ENCODE measurements around the gene FBXO30. TPM values are rescaled to one million over a fixed set of nuclear protein-coding genes. Genes with fewer than 3 reads are reported as not detected.

The FBXO30 gene
- total RNA-seq, 3 donors from 2014 or later = 6.3 to 34.7 (median 7.1) TPM

GRCh38 chr6:145763742-145764141, 50.9 kb downstream of the FBXO30 start:
- intact Hi-C loops (cut with DNase I, micrococcal nuclease) = no loop called here
- no peak for TF ChIP-seq CTCF (IDR thresholded peaks at IDR 0.05)
- no peak overlapping the region for H3K4me3 ChIP-seq

GRCh38 chr6:145761584-145761983, 53.0 kb downstream of the FBXO30 start:
- H3K9me3 ChIP-seq = no peaks in the 10 kb centered on the region
- H3K4me3 ChIP-seq = no peak overlapping the region
- no peaks in the 10 kb centered on the region for H3K4me1 ChIP-seq (ENCODE audit: low read depth)
- H3K36me3 ChIP-seq (ENCODE audit: low read depth) = no peaks in the 10 kb centered on the region
- no peak for ATAC-seq
- TF ChIP-seq CTCF (IDR thresholded peaks at IDR 0.05) = no peak
- DNase-seq = no peak
- intact Hi-C loops (cut with DNase I, micrococcal nuclease) = no loop called here

More at GRCh38 chr6:145763742-145764141, 50.9 kb downstream of the FBXO30 start:
- no peaks in the 10 kb centered on the region for H3K36me3 ChIP-seq (ENCODE audit: low read depth)
- no peaks in the 10 kb centered on the region for H3K4me1 ChIP-seq (ENCODE audit: low read depth)
- DNase-seq = no peak
- no peak for ATAC-seq
- no peaks in the 10 kb centered on the region for H3K9me3 ChIP-seq

- Histone ChIP-seq H3K9me3 (no peaks in the 10 kb centered on the region), H3K4me3 (no peak overlapping the region), H3K4me1 (ENCODE audit: low read depth) (no peaks in the 10 kb centered on the region), H3K36me3 (ENCODE audit: low read depth) (no peaks in the 10 kb centered on the region)
- intact Hi-C loops (cut with DNase I, micrococcal nuclease) = no loop called here
- DNase-seq (no peak), ATAC-seq (no peak)
- no peak for TF ChIP-seq CTCF (IDR thresholded peaks at IDR 0.05)
These were observed 56.5 kb downstream of the FBXO30 start for GRCh38 chr6:145758113-145758512.

- no peak for DNase-seq
- H3K4me1 ChIP-seq (ENCODE audit: low read depth) = no peaks in the 10 kb centered on the region
- TF ChIP-seq CTCF (IDR thresholded peaks at IDR 0.05) = no peak
- no peaks in the 10 kb centered on the region for H3K9me3 ChIP-seq
- ATAC-seq = no peak
- no peak overlapping the region for H3K4me3 ChIP-seq
- no peaks in the 10 kb centered on the region for H3K36me3 ChIP-seq (ENCODE audit: low read depth)
- intact Hi-C loops (cut with DNase I, micrococcal nuclease) = no loop called here
These were observed 58.4 kb downstream of the FBXO30 start for GRCh38 chr6:145756170-145756662.

GRCh38 chr6:145755682-145756081, 58.9 kb downstream of the FBXO30 start:
- no peaks in the 10 kb centered on the region for H3K9me3 ChIP-seq
- ATAC-seq (no peak), DNase-seq (no peak)
- intact Hi-C loops (cut with DNase I, micrococcal nuclease) = no loop called here
- no peak for TF ChIP-seq CTCF (IDR thresholded peaks at IDR 0.05)
- H3K4me3 ChIP-seq = no peak overlapping the region
- H3K4me1 ChIP-seq (ENCODE audit: low read depth) = no peaks in the 10 kb centered on the region
- no peaks in the 10 kb centered on the region for H3K36me3 ChIP-seq (ENCODE audit: low read depth)

GRCh38 chr6:145752638-145753037, 62.0 kb downstream of the FBXO30 start:
- intact Hi-C loops (cut with DNase I, micrococcal nuclease) = no loop called here
- Histone ChIP-seq H3K4me3 (no peak overlapping the region), H3K36me3 (ENCODE audit: low read depth) (no peaks in the 10 kb centered on the region), H3K4me1 (ENCODE audit: low read depth) (no peaks in the 10 kb centered on the region), H3K9me3 (no peaks in the 10 kb centered on the region)
- no peak for ATAC-seq
- no peak for TF ChIP-seq CTCF (IDR thresholded peaks at IDR 0.05)
- DNase-seq = no peak

Measured in mucosa of descending colon (tissue), 3 donors.